Kidney (tissue), 14 donors: ENCODE results near the gene OSBP. TPM values are rescaled to one million over a fixed set of nuclear protein-coding genes. Genes with fewer than 3 reads are reported as not detected.
"Not testable (repeated sequence)": the region's sequence is repeated elsewhere in the genome, so short reads cannot be mapped to it uniquely, and the experiment has no call there.

ENCODE experiments used
- DNase-seq, 5 donors: peaks; one replicate each; pipeline ENCODE4 v3.0.0-alpha.2; 2013 to 2020
- FAIRE-seq: peaks from 2 replicates; lab custom pipeline; 2012; peaks lifted over from hg19 to GRCh38; lab: Jason Lieb, UNC
- H3K27ac ChIP-seq, 2 donors: one replicate each; pipeline ENCODE4 v1.7.0; 2013; ENCODE audit warnings: low read depth in 2 of 2, low read length in 2 of 2, inconsistent platforms in 1 of 2
- H3K27me3 ChIP-seq: one replicate; pipeline ENCODE4 v1.7.1; 2013; ENCODE audit warnings: low read length, inconsistent platforms; ENCODE audit not compliant: control insufficient read depth, insufficient read depth
- H3K36me3 ChIP-seq, 3 donors: one replicate each; pipeline versions ENCODE4 v1.7.0 to v1.7.1; 2013; ENCODE audit warnings: low read length in 3 of 3, control low read depth in 1 of 3, inconsistent platforms in 1 of 3; ENCODE audit not compliant: insufficient read depth in 3 of 3, control insufficient read depth in 2 of 3
- H3K4me1 ChIP-seq, 3 donors: one replicate each; pipeline versions ENCODE4 v1.7.0 to v1.7.1; 2013; ENCODE audit warnings: low read length in 3 of 3, inconsistent platforms in 1 of 3, low read depth in 1 of 3; ENCODE audit not compliant: control insufficient read depth in 2 of 3, insufficient read depth in 2 of 3
- H3K4me3 ChIP-seq, 3 donors: one replicate each; pipeline versions ENCODE4 v1.7.0 to v1.8.1; 2013; ENCODE audit warnings: low read length in 3 of 3, control low read depth in 1 of 3, inconsistent platforms in 1 of 3
- H3K9ac ChIP-seq, 3 donors: one replicate each; pipeline versions ENCODE4 v1.7.0 to v1.7.1; 2013; ENCODE audit warnings: low read length in 3 of 3, control low read depth in 1 of 3, inconsistent platforms in 1 of 3
- H3K9me3 ChIP-seq, 3 donors: one replicate each; pipeline versions ENCODE4 v1.7.0 to v1.7.1; 2013; ENCODE audit warnings: low read length in 3 of 3, control low read depth in 1 of 3, inconsistent platforms in 1 of 3; ENCODE audit not compliant: control insufficient read depth in 2 of 3, insufficient read depth in 1 of 3
- intact Hi-C: fragments of 100-400 bp; cut with DNase I; formaldehyde crosslinking; loops from one replicate; pipeline ENCODE4 v1.11.1; 2022
- polyA plus RNA-seq: library from polyadenylated mRNA; stranded (reverse); fragments of 350-450 nt; fragmentation: Illumina TruSeq; extraction: RNeasy Lipid Tissue Mini Kit (QIAGEN cat#74804); gene quantifications from one replicate; pipeline ENCODE4 v1.2.3, GENCODE V29; 2014; ENCODE audit warnings: low read depth, low replicate concordance; ENCODE audit not compliant: insufficient read depth
- total RNA-seq: library from RNA; stranded (reverse); fragmentation: NEBNext Ultra II Directional; extraction: Animal tissue kit (Norgen Biotek cat#: 25700); gene quantifications from one replicate; pipeline ENCODE4 v1.2.1, GENCODE V29; 2021
- TF ChIP-seq, protein P1 (sequence below): IDR thresholded peaks from 3 replicates; pipeline ENCODE4 v1.5.1; 2012; ENCODE audit warnings: mild to moderate bottlenecking, moderate library complexity, borderline replicate concordance; ENCODE audit not compliant: insufficient read depth; ENCODE audit errors: extremely low read depth
- donor health status: control.
- donor health status: control.
- donor health status: control.
- donor health status: control.
- donor health status: control.
- donor health status: DM: yes; HTN: yes; CAD: no.
- donor health status: Normal renal cell carcinoma (clear cell type).

The OSBP gene
- total and polyA plus RNA-seq, 2 donors from 2014 or later: 25.9 to 53.8 TPM

DNA sequence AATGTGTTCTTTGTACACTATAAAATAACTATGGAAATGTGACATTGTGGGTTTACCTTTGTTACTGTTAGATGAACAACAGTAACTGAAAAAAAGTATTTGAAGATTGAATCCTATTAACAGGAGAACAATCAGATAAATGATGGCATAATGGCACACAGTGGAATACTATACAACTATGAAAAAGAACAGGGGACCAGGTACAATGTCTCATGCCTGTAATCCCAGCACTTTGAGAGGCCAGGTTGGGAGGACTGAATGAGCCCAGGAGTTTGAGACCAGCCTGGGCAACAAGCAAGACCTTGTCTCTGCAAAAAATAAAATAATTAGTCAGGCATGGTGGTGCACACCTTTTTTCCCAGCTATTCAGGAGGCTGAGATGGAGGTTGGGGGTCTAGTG is 14.4 kb upstream of the OSBP start:
- no peak overlapping the region for H3K9ac ChIP-seq
- intact Hi-C loops: no loop called here
- H3K4me3 ChIP-seq: no peak overlapping the region
- DNase-seq (no peak), FAIRE-seq (no peak)
- TF ChIP-seq, protein P1, sequence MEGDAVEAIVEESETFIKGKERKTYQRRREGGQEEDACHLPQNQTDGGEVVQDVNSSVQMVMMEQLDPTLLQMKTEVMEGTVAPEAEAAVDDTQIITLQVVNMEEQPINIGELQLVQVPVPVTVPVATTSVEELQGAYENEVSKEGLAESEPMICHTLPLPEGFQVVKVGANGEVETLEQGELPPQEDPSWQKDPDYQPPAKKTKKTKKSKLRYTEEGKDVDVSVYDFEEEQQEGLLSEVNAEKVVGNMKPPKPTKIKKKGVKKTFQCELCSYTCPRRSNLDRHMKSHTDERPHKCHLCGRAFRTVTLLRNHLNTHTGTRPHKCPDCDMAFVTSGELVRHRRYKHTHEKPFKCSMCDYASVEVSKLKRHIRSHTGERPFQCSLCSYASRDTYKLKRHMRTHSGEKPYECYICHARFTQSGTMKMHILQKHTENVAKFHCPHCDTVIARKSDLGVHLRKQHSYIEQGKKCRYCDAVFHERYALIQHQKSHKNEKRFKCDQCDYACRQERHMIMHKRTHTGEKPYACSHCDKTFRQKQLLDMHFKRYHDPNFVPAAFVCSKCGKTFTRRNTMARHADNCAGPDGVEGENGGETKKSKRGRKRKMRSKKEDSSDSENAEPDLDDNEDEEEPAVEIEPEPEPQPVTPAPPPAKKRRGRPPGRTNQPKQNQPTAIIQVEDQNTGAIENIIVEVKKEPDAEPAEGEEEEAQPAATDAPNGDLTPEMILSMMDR: no peak
- H3K9me3 ChIP-seq: no peaks in the 10 kb centered on the region
- no peak overlapping the region for H3K27ac ChIP-seq
- H3K36me3 ChIP-seq: no peaks in the 10 kb centered on the region
- H3K4me1 ChIP-seq: no peaks in the 10 kb centered on the region
- no peaks in the 10 kb centered on the region for H3K27me3 ChIP-seq

DNA sequence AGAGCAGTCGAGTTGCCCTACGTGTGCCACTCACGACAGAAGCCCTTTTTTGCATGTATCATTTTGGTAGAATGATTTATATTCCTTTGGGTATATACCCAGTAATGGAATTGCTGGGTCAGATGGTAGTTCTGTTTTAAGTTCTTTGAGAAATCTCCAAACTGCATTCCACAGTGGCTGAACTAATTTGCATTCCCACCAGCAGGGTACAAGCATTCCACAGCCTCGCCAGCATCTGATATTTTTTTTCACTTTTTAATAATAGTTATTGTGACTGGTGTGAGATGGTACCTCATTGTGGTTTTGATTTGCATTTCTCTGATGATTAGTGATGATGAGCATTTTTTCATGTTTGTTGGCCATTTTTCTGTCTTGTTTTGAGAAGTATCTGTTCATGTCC is 11.4 kb upstream of the OSBP start:
- H3K4me1 ChIP-seq, H3K36me3 ChIP-seq, H3K9me3 ChIP-seq, intact Hi-C loops, H3K27ac ChIP-seq, DNase-seq, FAIRE-seq, H3K4me3 ChIP-seq, H3K9ac ChIP-seq, H3K27me3 ChIP-seq: not testable (repeated sequence)

DNA sequence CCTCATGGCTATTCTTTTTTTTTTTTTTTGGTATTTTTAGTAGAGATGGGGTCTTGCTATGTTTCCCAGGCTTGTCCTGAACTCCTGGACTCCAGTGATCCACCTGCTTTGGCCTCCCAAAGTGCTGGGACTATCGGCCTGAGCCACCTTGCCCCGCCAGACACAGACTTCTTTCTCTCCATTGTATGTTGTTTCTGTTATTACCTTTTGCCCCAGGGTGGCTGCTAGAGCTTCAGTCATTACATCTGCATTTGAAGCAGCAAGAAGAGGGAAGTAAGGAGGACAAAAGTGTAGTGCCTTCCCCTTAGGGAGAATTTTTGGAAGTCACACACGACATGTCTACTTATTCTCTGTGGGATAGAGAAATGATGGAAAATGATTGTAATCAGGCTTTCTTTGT is 10.1 kb upstream of the OSBP start:
- no peak overlapping the region for H3K4me3 ChIP-seq
- no peaks in the 10 kb centered on the region for H3K4me1 ChIP-seq
- DNase-seq (no peak), FAIRE-seq (no peak)
- H3K9ac ChIP-seq: no peak overlapping the region
- intact Hi-C loops: no loop called here
- TF ChIP-seq, protein P1: no peak
- no peaks in the 10 kb centered on the region for H3K27me3 ChIP-seq
- H3K27ac ChIP-seq: no peak overlapping the region
- no peaks in the 10 kb centered on the region for H3K9me3 ChIP-seq
- no peaks in the 10 kb centered on the region for H3K36me3 ChIP-seq

DNA sequence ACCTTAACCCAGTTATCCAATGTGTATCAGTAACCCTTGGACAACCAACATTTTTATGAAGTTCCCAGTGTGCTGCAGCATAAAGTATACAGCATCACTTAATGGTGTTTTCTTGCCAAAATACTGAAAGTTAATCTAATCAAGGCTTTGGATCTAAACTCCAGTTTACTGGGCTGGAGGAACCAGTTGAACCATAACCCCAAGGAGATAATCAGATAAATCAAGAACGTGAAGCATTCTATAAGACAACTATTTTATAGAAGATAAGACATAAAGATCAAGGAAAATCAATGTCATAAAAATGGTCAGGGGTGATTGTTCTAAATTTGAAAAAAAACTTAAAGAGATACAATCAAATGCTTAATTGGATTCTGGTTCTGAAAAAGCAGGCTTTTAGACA is 2.3 kb upstream of the OSBP start:
- TF ChIP-seq, protein P1: no peak
- intact Hi-C loops: no loop called here
- FAIRE-seq: no peak
- Histone ChIP-seq H3K27ac (no peak overlapping the region), H3K27me3 (no peaks in the 10 kb centered on the region), H3K4me3 (no peak overlapping the region), H3K36me3 (peaks cover 0 to 2% (median 0%) of the 10 kb centered on the region in 3 donors), H3K9ac (no peak overlapping the region), H3K9me3 (no peaks in the 10 kb centered on the region), H3K4me1 (peaks cover 0 to 13% (median 4%) of the 10 kb centered on the region in 3 donors)
- DNase-seq: no peak
